Muscle of leg (tissue), 11 donors: Measurements from ENCODE around the gene ADGRG7. TPM values are rescaled to one million over a fixed set of nuclear protein-coding genes. Genes with fewer than 3 reads are reported as not detected.
"Not testable (repeated sequence)": the region's sequence is repeated elsewhere in the genome, so short reads cannot be mapped to it uniquely, and the experiment has no call there.

Experiments
- DNase-seq: peaks from one replicate; pipeline ENCODE4 v3.0.0; 2013
- H3K27ac ChIP-seq: one replicate; pipeline ENCODE4 v1.5.1; 2013; ENCODE audit warnings: mild to moderate bottlenecking, low read length, control low read depth
- H3K27me3 ChIP-seq: one replicate; pipeline ENCODE4 v1.6.1; 2013; ENCODE audit warnings: low read length; ENCODE audit not compliant: control insufficient read depth, insufficient read depth
- H3K36me3 ChIP-seq: one replicate; pipeline ENCODE4 v1.6.1; 2013; ENCODE audit warnings: low read length; ENCODE audit not compliant: control insufficient read depth, insufficient read depth
- H3K4me1 ChIP-seq: one replicate; pipeline ENCODE4 v1.6.1; 2013; ENCODE audit warnings: low read length; ENCODE audit not compliant: control insufficient read depth, insufficient read depth
- H3K4me3 ChIP-seq: one replicate; pipeline ENCODE4 v1.5.1; 2013; ENCODE audit warnings: low read length, control low read depth
- H3K9me3 ChIP-seq: replicated peaks from 2 replicates; pipeline ENCODE4 v1.6.1; 2013; ENCODE audit warnings: low read depth, low read length; ENCODE audit not compliant: control insufficient read depth
- WGBS: methylation state at CpG from one replicate; pipeline ENCODE4 v1.1.5; 2013; ENCODE audit warnings: missing lambda C conversion rate; ENCODE audit not compliant: insufficient coverage; 5-methylcytosine and 5-hydroxymethylcytosine counted together
- polyA plus RNA-seq, 8 donors: library from polyadenylated mRNA; unstranded; fragments of 120-200 nt; gene quantifications; one replicate each; pipeline versions ENCODE4 v1.2.1 to v1.2.3, GENCODE V29; 2013; ENCODE audit warnings: inconsistent platforms in 1 of 8, low replicate concordance in 1 of 8; ENCODE audit not compliant: insufficient read length in 8 of 8, insufficient read depth in 1 of 8
- total RNA-seq: library from RNA; stranded (reverse); fragments of 120-200 nt; gene quantifications from one replicate; pipeline ENCODE4 v1.2.4, GENCODE V29; 2013

Gene ADGRG7
- total and polyA plus RNA-seq, 9 donors = 0.39 to 3.1 TPM; not detected in 7

DNA sequence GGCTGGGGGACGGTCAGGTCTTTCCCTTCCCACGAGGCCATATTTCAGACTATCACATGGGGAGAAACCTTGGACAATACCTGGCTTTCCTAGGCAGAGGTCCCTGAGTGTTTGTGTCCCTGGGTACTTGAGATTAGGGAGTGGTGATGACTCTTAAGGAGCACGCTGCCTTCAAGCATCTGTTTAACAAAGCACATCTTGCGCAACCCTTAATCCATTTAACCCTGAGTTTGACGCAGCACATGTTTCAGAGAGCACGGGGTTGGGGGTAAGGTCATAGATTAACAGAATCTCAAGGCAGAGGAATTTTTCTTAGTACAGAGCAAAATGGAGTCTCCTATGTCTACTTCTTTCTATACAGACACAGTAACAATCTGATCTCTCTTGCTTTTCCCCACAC is 57.3 kb downstream of the ADGRG7 start:
- not testable (repeated sequence) for H3K4me3 ChIP-seq, H3K27ac ChIP-seq, DNase-seq, H3K36me3 ChIP-seq, H3K4me1 ChIP-seq, H3K27me3 ChIP-seq, H3K9me3 ChIP-seq
- WGBS = no CpG with 5 or more reads among the region's 6 CpGs

- no CpG with 5 or more reads among the region's 1 CpG for WGBS
- not testable (repeated sequence) for H3K36me3 ChIP-seq, H3K4me3 ChIP-seq, H3K4me1 ChIP-seq, H3K9me3 ChIP-seq, DNase-seq, H3K27ac ChIP-seq, H3K27me3 ChIP-seq
These were observed 57.9 kb downstream of the ADGRG7 start for GRCh38 chr3:100667316-100667715.

DNA sequence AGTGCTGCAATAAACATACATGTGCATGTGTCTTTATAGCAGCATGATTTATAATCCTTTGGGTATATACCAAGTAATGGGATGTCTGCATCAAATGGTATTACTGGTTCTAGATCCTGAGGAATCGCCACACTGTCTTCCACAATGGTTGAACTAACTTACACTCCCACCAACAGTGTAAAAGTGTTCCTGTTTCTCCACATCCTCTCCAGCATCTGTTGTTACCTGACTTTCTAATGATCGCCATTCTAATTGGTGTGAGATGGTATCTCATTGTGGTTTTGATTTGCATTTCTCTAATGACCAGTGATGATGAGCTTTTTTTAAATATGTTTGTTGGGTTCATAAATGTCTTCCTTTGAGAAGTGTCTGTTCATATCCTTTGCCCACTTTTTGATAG is 61.6 kb downstream of the ADGRG7 start:
- WGBS = no CpG with 5 or more reads among the region's 2 CpGs
- not testable (repeated sequence) for H3K27ac ChIP-seq, H3K4me1 ChIP-seq, H3K4me3 ChIP-seq, H3K36me3 ChIP-seq, H3K27me3 ChIP-seq, H3K9me3 ChIP-seq, DNase-seq

DNA sequence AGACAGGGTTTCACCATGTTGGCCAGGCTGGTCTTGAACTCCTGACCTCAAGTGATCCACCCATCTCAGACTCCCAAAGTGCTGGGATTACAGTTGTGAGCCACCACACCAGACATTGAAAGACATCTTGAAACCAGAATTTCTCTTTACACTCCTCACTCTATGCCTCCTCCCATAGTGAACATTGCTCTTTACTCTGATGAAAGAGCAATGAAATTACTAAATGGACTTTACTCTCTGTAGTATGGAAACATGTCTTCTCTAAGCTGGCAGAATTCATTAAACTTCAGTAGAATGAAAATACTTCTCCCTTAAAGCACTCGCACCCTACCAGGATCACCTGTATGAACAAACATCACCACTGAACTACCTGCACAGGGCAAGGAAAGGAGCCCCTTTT is 72.1 kb downstream of the ADGRG7 start:
- Histone ChIP-seq H3K36me3 (no peaks in the 10 kb centered on the region), H3K27me3 (no peaks in the 10 kb centered on the region), H3K4me1 (no peaks in the 10 kb centered on the region), H3K27ac (no peak overlapping the region), H3K4me3 (no peak overlapping the region), H3K9me3 (no peaks in the 10 kb centered on the region)
- no CpG with 5 or more reads among the region's 1 CpG for WGBS
- no peak for DNase-seq

DNA sequence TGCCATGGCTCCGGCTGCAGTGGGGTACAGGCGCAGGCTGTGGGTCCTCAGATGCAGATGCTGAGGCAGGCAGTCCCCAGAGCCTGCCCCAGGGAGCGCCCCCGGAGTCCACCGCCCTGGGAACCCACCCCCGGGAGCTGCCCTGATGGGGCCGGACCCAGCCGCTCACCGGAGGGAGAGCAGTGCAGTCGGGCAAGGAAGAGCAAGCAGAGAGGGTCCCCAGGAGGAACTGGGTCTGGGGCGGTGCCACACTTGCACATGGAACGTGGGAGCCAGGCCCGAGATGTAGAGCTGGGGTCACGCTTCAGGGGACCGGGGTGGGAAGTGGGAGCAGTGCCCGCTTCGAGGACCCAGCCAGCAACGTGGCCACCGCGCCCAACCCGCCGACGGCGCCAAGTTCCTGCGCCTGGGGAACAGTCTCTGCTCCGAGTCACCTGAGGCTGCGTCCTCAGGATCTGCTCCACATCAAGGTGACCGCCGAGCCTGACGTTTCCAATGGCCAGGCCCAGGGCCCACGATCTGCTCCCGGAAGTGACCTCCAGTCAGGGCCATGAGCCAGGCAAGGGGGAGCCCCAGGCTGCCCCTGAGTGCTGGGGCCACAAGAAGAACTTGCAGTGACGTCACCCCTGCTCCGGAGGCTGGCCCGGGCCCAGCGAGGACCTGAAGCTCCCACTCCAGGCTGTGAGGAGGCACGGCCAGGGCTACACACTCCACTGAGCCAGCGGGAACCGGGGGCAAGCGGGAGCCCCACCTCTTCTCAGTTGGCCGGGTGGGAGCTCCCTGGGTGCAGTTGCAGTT is 72.9 kb downstream of the ADGRG7 start:
- Histone ChIP-seq H3K27ac (no peak overlapping the region), H3K36me3 (no peaks in the 10 kb centered on the region), H3K4me1 (no peaks in the 10 kb centered on the region), H3K4me3 (no peak overlapping the region), H3K27me3 (no peaks in the 10 kb centered on the region), H3K9me3 (no peaks in the 10 kb centered on the region)
- 66% methylated on average over 41 of the region's 41 CpGs for WGBS
- DNase-seq = no peak

GRCh38 chr3:100682854-100683760 is 73.7 kb downstream of the ADGRG7 start:
- Histone ChIP-seq H3K27ac (no peak overlapping the region), H3K36me3 (no peaks in the 10 kb centered on the region), H3K4me3 (no peak overlapping the region), H3K27me3 (no peaks in the 10 kb centered on the region), H3K9me3 (no peaks in the 10 kb centered on the region), H3K4me1 (no peaks in the 10 kb centered on the region)
- no peak for DNase-seq
- WGBS = 88% methylated on average over 14 of the region's 18 CpGs

- Histone ChIP-seq H3K4me1 (no peaks in the 10 kb centered on the region), H3K4me3 (no peak overlapping the region), H3K9me3 (no peaks in the 10 kb centered on the region), H3K27ac (no peak overlapping the region), H3K36me3 (no peaks in the 10 kb centered on the region), H3K27me3 (no peaks in the 10 kb centered on the region)
- no peak for DNase-seq
These were observed 83.8 kb downstream of the ADGRG7 start for GRCh38 chr3:100693225-100693624.

DNA sequence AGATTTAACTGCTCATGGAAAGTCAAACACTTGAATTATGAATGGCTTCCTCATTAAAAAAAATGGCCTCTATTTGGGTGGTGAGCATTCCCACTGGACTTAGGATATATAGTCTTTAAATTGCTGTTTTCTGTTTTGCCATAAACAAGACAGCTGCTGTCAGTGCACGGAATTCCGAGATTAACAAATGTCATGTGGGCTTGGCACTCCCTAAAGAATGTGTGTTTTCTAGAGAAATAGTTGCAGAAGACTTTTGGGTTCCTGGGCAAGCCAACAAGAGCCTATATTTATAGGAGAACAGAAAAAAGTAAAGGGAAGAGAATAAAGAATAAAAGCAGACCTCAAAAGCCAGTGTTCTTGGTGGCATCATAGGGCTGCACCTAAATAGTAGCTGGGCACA is 86.3 kb downstream of the ADGRG7 start:
- peak; percentile 17 for DNase-seq
- H3K36me3 ChIP-seq = no peaks in the 10 kb centered on the region
- WGBS = 18% methylated on average over 2 of the region's 2 CpGs
- H3K4me3 ChIP-seq = no peak overlapping the region
- no peak overlapping the region for H3K27ac ChIP-seq
- H3K9me3 ChIP-seq = no peaks in the 10 kb centered on the region
- H3K27me3 ChIP-seq = no peaks in the 10 kb centered on the region
- no peaks in the 10 kb centered on the region for H3K4me1 ChIP-seq

DNA sequence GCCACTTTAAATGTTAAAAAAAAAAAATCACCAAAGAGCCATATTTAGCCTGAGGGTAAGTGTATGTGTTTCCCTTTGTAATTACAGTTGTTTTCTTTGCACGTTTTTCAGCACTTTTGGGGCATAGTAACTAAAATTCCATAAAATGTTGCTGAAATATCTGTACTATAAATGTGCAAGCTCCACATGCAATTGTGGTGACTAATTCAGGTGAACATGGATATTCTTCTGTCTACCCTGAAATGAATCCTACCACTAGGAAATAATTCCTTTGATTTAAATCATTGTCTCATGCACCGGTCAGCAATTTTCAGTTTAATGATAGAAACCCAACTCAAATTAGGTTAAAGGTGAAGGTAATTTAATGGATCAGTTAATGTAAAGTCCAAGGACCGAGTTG is 86.8 kb downstream of the ADGRG7 start:
- no peak for DNase-seq
- Histone ChIP-seq H3K27ac (no peak overlapping the region), H3K9me3 (no peaks in the 10 kb centered on the region), H3K4me3 (no peak overlapping the region), H3K4me1 (no peaks in the 10 kb centered on the region), H3K36me3 (no peaks in the 10 kb centered on the region), H3K27me3 (no peaks in the 10 kb centered on the region)
- no CpG with 5 or more reads among the region's 3 CpGs for WGBS

DNA sequence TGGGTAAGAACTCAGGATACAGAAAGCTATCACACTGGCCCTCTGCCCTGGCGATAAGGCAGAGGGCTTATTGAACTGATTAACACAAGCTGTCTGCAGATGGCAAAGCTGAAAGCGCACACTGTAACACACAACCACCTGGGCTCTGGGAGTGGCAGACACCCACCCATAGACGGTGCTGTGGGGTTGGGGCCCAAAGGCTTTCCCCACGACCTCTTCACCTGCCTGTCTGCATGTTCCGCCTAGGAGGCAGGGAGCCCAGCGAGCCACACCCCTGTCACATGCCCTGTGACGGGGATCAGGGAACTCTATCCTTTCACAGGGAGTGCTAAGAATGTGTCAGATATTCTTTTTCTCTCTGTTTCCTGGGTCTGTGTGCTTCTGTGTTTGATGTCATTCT is 87.8 kb downstream of the ADGRG7 start:
- Histone ChIP-seq H3K27ac (no peak overlapping the region), H3K9me3 (no peaks in the 10 kb centered on the region), H3K4me1 (no peaks in the 10 kb centered on the region), H3K27me3 (peaks cover 3% of the 10 kb centered on the region), H3K4me3 (no peak overlapping the region), H3K36me3 (no peaks in the 10 kb centered on the region)
- 66% methylated on average over 7 of the region's 7 CpGs for WGBS
- DNase-seq = no peak
